Measurements from ENCODE around the gene PCDHB3. TPM values are rescaled to one million over a fixed set of nuclear protein-coding genes. Genes with fewer than 3 reads are reported as not detected.
"Not testable (repeated sequence)": the region's sequence is repeated elsewhere in the genome, so short reads cannot be mapped to it uniquely, and the experiment has no call there.

Gene PCDHB3
- total RNA-seq, 1 experiment from 2014 or later, result 2.3 TPM

DNA sequence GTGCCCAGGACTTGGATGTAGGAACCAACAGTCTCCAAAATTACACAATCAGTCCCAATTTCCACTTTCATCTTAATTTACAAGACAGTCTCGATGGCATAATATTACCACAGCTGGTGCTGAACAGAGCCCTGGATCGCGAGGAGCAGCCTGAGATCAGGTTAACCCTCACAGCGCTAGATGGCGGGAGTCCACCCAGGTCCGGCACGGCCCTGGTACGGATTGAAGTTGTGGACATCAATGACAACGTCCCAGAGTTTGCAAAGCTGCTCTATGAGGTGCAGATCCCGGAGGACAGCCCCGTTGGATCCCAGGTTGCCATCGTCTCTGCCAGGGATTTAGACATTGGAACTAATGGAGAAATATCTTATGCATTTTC lies 5.0 kb upstream of the PCDHB3 start:
- no peak for DNase-seq
- no peak overlapping the region for H3K27ac ChIP-seq (ENCODE audit: insufficient read length, low read depth, low read length)

DNA sequence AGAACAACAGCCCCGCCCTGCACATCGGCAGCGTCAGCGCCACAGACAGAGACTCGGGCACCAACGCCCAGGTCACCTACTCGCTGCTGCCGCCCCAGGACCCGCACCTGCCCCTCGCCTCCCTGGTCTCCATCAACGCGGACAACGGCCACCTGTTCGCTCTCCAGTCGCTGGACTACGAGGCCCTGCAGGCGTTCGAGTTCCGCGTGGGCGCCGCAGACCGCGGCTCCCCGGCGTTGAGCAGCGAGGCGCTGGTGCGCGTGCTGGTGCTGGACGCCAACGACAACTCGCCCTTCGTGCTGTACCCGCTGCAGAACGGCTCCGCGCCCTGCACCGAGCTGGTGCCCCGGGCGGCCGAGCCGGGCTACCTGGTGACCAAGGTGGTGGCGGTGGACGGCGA lies 4.1 kb upstream of the PCDHB3 start:
- H3K4me2 ChIP-seq (ENCODE audit: insufficient read depth, insufficient read length, low read length); H3K4me1 ChIP-seq (ENCODE audit: insufficient read depth, low read length); H3K18ac ChIP-seq (ENCODE audit: insufficient read length, low read depth, low read length); H3K9ac ChIP-seq (ENCODE audit: extremely low read depth, insufficient read length, low read length); H3K9me3 ChIP-seq (ENCODE audit: control insufficient read depth, low read depth, low read length); H3K79me2 ChIP-seq (ENCODE audit: insufficient read depth, low read length); H4K20me1 ChIP-seq (ENCODE audit: control insufficient read depth, insufficient read depth, insufficient read length); H3T11ph ChIP-seq (ENCODE audit: low read length); H3K23me2 ChIP-seq (ENCODE audit: insufficient read length, low read depth, low read length, poor library complexity, severe bottlenecking); H2BK5ac ChIP-seq (ENCODE audit: insufficient read length, low read length); H3K56ac ChIP-seq (ENCODE audit: insufficient read length, low read depth, low read length); H3K27me3 Mint-ChIP-seq (ENCODE audit: low read depth); H3K79me1 ChIP-seq (ENCODE audit: insufficient read depth, low read depth, low read length, poor library complexity, severe bottlenecking); H3K4ac ChIP-seq (ENCODE audit: low read depth, low read length); H4K91ac ChIP-seq (ENCODE audit: insufficient read length, low read depth, low read length); H2BK120ac ChIP-seq (ENCODE audit: low read depth, low read length, poor library complexity, severe bottlenecking); H2BK15ac ChIP-seq (ENCODE audit: low read depth, low read length); H2BK12ac ChIP-seq (ENCODE audit: insufficient read length, low read depth, low read length); H2BK20ac ChIP-seq (ENCODE audit: low read depth, low read length, poor library complexity, severe bottlenecking); H4K8ac ChIP-seq (replicated peaks; ENCODE audit: insufficient read length, low read depth, low read length); H3K14ac ChIP-seq (ENCODE audit: insufficient read depth, low read length); H2AFZ ChIP-seq (ENCODE audit: low read length); H3K27ac Mint-ChIP-seq; DNase-seq; H3K23ac ChIP-seq (ENCODE audit: insufficient read length, low read depth, low read length); H2AK5ac ChIP-seq (ENCODE audit: insufficient read length, low read length); H3K27ac ChIP-seq (ENCODE audit: insufficient read length, low read depth, low read length); H4K5ac ChIP-seq (ENCODE audit: insufficient read length, low read depth, low read length); H3K27me3 ChIP-seq (ENCODE audit: insufficient read depth, low read length): not testable (repeated sequence)
- H3K4me1 Mint-ChIP-seq, result peaks cover 11 to 17% of the 10 kb centered on the region in 2 experiments
- peaks cover 43% of the 10 kb centered on the region in 2 experiments for H3K9me3 Mint-ChIP-seq
- H3K4me3 Mint-ChIP-seq, result peak overlapping the region in 1 of 2 experiments; percentile 97; a peak in 2 of 5 replicates
- WGBS (ENCODE audit: extremely low coverage, insufficient read length, low lambda C conversion rate), result no CpG with 5 or more reads among the region's 46 CpGs
- H3K36me3 Mint-ChIP-seq (ENCODE audit: insufficient read depth in 1 of 3, low read depth in 3 of 3), result peaks cover 25 to 61% (median 43%) of the 10 kb centered on the region in 3 experiments

More for the DNA sequence above, 5.0 kb upstream of the PCDHB3 start:
- Histone ChIP-seq H3K9me3 (ENCODE audit: control insufficient read depth, low read depth, low read length) (peaks cover 7% of the 10 kb centered on the region), H3K4me1 (ENCODE audit: insufficient read depth, low read length) (no peaks in the 10 kb centered on the region), H3K4ac (ENCODE audit: low read depth, low read length) (no peak overlapping the region), H4K20me1 (ENCODE audit: control insufficient read depth, insufficient read depth, insufficient read length) (no peaks in the 10 kb centered on the region), H2BK20ac (ENCODE audit: low read depth, low read length, poor library complexity, severe bottlenecking) (no peak overlapping the region), H2BK120ac (ENCODE audit: low read depth, low read length, poor library complexity, severe bottlenecking) (no peak overlapping the region), H2BK12ac (ENCODE audit: insufficient read length, low read depth, low read length) (no peak overlapping the region), H3K14ac (ENCODE audit: insufficient read depth, low read length) (no peak overlapping the region; the same call in 1 of the 2 replicates), H2BK15ac (ENCODE audit: low read depth, low read length) (no peak overlapping the region), H3K23ac (ENCODE audit: insufficient read length, low read depth, low read length) (no peak overlapping the region), H3K23me2 (ENCODE audit: insufficient read length, low read depth, low read length, poor library complexity, severe bottlenecking) (peaks cover 4% of the 10 kb centered on the region), H4K5ac (ENCODE audit: insufficient read length, low read depth, low read length) (no peak overlapping the region), H2AK5ac (ENCODE audit: insufficient read length, low read length) (no peak overlapping the region), H3K27me3 (ENCODE audit: insufficient read depth, low read length) (no peaks in the 10 kb centered on the region), H3K4me2 (ENCODE audit: insufficient read depth, insufficient read length, low read length) (peak overlapping the region; percentile 87), H3K79me1 (ENCODE audit: insufficient read depth, low read depth, low read length, poor library complexity, severe bottlenecking) (no peaks in the 10 kb centered on the region), H3K79me2 (ENCODE audit: insufficient read depth, low read length) (no peaks in the 10 kb centered on the region; the same call in 1 of the 2 replicates), H2BK5ac (ENCODE audit: insufficient read length, low read length) (no peak overlapping the region), H3K18ac (ENCODE audit: insufficient read length, low read depth, low read length) (no peak overlapping the region), H2AFZ (ENCODE audit: low read length) (no peak overlapping the region), H4K91ac (ENCODE audit: insufficient read length, low read depth, low read length) (no peak overlapping the region), H3T11ph (ENCODE audit: low read length) (no peak overlapping the region), H3K56ac (ENCODE audit: insufficient read length, low read depth, low read length) (no peak overlapping the region), H3K9ac (ENCODE audit: extremely low read depth, insufficient read length, low read length) (peak overlapping the region; percentile 92), H4K8ac (replicated peaks; ENCODE audit: insufficient read length, low read depth, low read length) (no peak overlapping the region)
- no CpG with 5 or more reads among the region's 12 CpGs for WGBS (ENCODE audit: extremely low coverage, insufficient read length, low lambda C conversion rate)
- Mint-ChIP-seq H3K4me3 (peak overlapping the region; percentile 95 to 97), H3K4me1 (peaks cover 9 to 10% of the 10 kb centered on the region in 2 experiments), H3K27ac (peak overlapping the region in 2 of 3 experiments; percentile 93 to 99; a peak in 2 of 7 replicates), H3K36me3 (ENCODE audit: insufficient read depth in 1 of 3, low read depth in 3 of 3) (peaks cover 16 to 52% (median 35%) of the 10 kb centered on the region in 3 experiments), H3K27me3 (ENCODE audit: low read depth) (no peaks in the 10 kb centered on the region; the same call in 1 of the 2 replicates), H3K9me3 (peaks cover 34 to 36% of the 10 kb centered on the region in 2 experiments)
- TF ChIP-seq, protein P1, sequence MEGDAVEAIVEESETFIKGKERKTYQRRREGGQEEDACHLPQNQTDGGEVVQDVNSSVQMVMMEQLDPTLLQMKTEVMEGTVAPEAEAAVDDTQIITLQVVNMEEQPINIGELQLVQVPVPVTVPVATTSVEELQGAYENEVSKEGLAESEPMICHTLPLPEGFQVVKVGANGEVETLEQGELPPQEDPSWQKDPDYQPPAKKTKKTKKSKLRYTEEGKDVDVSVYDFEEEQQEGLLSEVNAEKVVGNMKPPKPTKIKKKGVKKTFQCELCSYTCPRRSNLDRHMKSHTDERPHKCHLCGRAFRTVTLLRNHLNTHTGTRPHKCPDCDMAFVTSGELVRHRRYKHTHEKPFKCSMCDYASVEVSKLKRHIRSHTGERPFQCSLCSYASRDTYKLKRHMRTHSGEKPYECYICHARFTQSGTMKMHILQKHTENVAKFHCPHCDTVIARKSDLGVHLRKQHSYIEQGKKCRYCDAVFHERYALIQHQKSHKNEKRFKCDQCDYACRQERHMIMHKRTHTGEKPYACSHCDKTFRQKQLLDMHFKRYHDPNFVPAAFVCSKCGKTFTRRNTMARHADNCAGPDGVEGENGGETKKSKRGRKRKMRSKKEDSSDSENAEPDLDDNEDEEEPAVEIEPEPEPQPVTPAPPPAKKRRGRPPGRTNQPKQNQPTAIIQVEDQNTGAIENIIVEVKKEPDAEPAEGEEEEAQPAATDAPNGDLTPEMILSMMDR (conservative IDR thresholded peaks at IDR 0.05), result no peak
